Measurements from ENCODE around the gene SKP1.
A peak's percentile ranks its signal among the peaks of the same experiment; 100 is the strongest.

- no peak for TF ChIP-seq CTCF (IDR thresholded peaks at IDR 0.05)
- peak in 3 of 4 donors; percentile 26 to 58 (median 51) for TF ChIP-seq POLR2AphosphoS5 (IDR thresholded peaks at IDR 0.05)
Observed at GRCh38 chr5:134113902-134114875, 62.6 kb downstream of the SKP1 start, which contains the start of gene TCF7.
